HepG2 (cell line): Measurements from ENCODE around the gene PRMT2. TPM values are rescaled to one million over a fixed set of nuclear protein-coding genes. Genes with fewer than 3 reads are reported as not detected.

ENCODE experiments used
- CREM ChIP-seq, 2 experiments: sonication (generic) in 1 of 2; formaldehyde crosslinking in 1 of 2; IDR thresholded peaks; 2 replicates each; pipeline versions ENCODE4 v1.4.0 to v1.6.1; 2016 to 2020; ENCODE audit warnings: antibody characterized with exemption in 1 of 2, mild to moderate bottlenecking in 1 of 2, missing genetic modification reagents in 1 of 2
- ELF3 ChIP-seq: IDR thresholded peaks from 2 replicates; pipeline ENCODE4 v1.6.1; 2016; ENCODE audit warnings: missing genetic modification reagents, missing compliant biosample characterization
- GZF1 ChIP-seq: sonication (generic); formaldehyde crosslinking; IDR thresholded peaks from 2 replicates; pipeline ENCODE4 v1.5.1; 2020; ENCODE audit warnings: mild to moderate bottlenecking, missing genetic modification reagents
- MAFK ChIP-seq, 2 experiments: IDR thresholded peaks in 1 of 2; conservative IDR thresholded peaks in 1 of 2; 2 replicates each; pipeline ENCODE4 v1.6.1; 2011; ENCODE audit warnings: improper control_type of control experiment in 2 of 2, low read length in 2 of 2
- NCOA5 ChIP-seq: sonication (generic); formaldehyde crosslinking; IDR thresholded peaks from 2 replicates; pipeline ENCODE4 v1.4.0; 2020; ENCODE audit warnings: missing genetic modification reagents
- PAXIP1 ChIP-seq: sonication (generic); formaldehyde crosslinking; conservative IDR thresholded peaks from 2 replicates; pipeline ENCODE4 v1.4.0; 2020; ENCODE audit warnings: mild to moderate bottlenecking, missing genetic modification reagents, moderate library complexity
- PBX2 ChIP-seq: IDR thresholded peaks from 2 replicates; pipeline ENCODE4 v1.6.1; 2016; ENCODE audit warnings: control low read depth
- PHB2 ChIP-seq: fragments of 450-650 bp; IDR thresholded peaks from 2 replicates; pipeline ENCODE4 v1.6.1; 2018; ENCODE audit not compliant: partially characterized antibody
- PHF8 ChIP-seq: sonication (generic); formaldehyde crosslinking; IDR thresholded peaks from 2 replicates; pipeline ENCODE4 v1.5.0; 2020; ENCODE audit warnings: missing genetic modification reagents
- REPIN1 ChIP-seq: sonication (generic); formaldehyde crosslinking; IDR thresholded peaks from 2 replicates; pipeline ENCODE4 v1.8.0; 2022; ENCODE audit warnings: missing genetic modification reagents, low read depth, mild to moderate bottlenecking, borderline replicate concordance
- SIX1 ChIP-seq: sonication (generic); formaldehyde crosslinking; IDR thresholded peaks from 2 replicates; pipeline ENCODE4 v1.4.0; 2020; ENCODE audit warnings: missing genetic modification reagents, borderline replicate concordance
- TAF1 ChIP-seq: sonication (generic); formaldehyde crosslinking; IDR thresholded peaks from 2 replicates; pipeline ENCODE4 v1.4.0; 2020; ENCODE audit warnings: missing genetic modification reagents
- TEAD2 ChIP-seq: sonication (generic); formaldehyde crosslinking; IDR thresholded peaks from 2 replicates; pipeline ENCODE4 v1.9.0; 2021; ENCODE audit warnings: missing genetic modification reagents
- ZBTB1 ChIP-seq: sonication (generic); formaldehyde crosslinking; IDR thresholded peaks from 2 replicates; pipeline ENCODE4 v1.4.0; 2020; ENCODE audit warnings: missing genetic modification reagents, borderline replicate concordance
- ZKSCAN1 ChIP-seq: fragments of 150-350 bp; IDR thresholded peaks from 2 replicates; pipeline ENCODE4 v1.6.1; 2014; ENCODE audit warnings: low read length
- ZNF335 ChIP-seq: sonication (generic); formaldehyde crosslinking; IDR thresholded peaks from 2 replicates; pipeline ENCODE4 v1.4.0; 2020; ENCODE audit warnings: missing genetic modification reagents
- ZNF441 ChIP-seq: sonication (generic); formaldehyde crosslinking; IDR thresholded peaks from 2 replicates; pipeline ENCODE4 v1.7.0; 2021; ENCODE audit warnings: missing genetic modification reagents, borderline replicate concordance
- ZNF550 ChIP-seq: sonication (generic); formaldehyde crosslinking; IDR thresholded peaks from 2 replicates; pipeline ENCODE4 v1.4.0; 2020; ENCODE audit warnings: mild to moderate bottlenecking, missing genetic modification reagents, borderline replicate concordance
- ZNF7 ChIP-seq: IDR thresholded peaks from 2 replicates; pipeline ENCODE4 v1.6.1; 2016; ENCODE audit warnings: missing biosample characterization, missing genetic modification reagents
- ZNF746 ChIP-seq: sonication (generic); formaldehyde crosslinking; IDR thresholded peaks from 2 replicates; pipeline ENCODE4 v1.8.0; 2022; ENCODE audit warnings: mild to moderate bottlenecking, missing genetic modification reagents
- ZNF747 ChIP-seq: sonication (generic); formaldehyde crosslinking; IDR thresholded peaks from 2 replicates; pipeline ENCODE4 v1.8.1; 2023; ENCODE audit warnings: missing genetic modification reagents, mild to moderate bottlenecking, borderline replicate concordance
- ZNF780A ChIP-seq: sonication (generic); formaldehyde crosslinking; IDR thresholded peaks from 2 replicates; pipeline ENCODE4 v1.8.0; 2022; ENCODE audit warnings: mild to moderate bottlenecking, missing genetic modification reagents, moderate library complexity
- ZNF790 ChIP-seq: sonication (generic); formaldehyde crosslinking; IDR thresholded peaks from 2 replicates; pipeline ENCODE4 v1.8.0; 2022; ENCODE audit warnings: missing genetic modification reagents, mild to moderate bottlenecking, borderline replicate concordance
- polyA plus RNA-seq, 8 experiments: library from polyadenylated mRNA; depleted of rRNA in 3 of 8; stranded (reverse) in 7 of 8; unstranded in 1 of 8; fragments of >200 nt; fragmentation: Illumina TruSeq in 4 of 8; extraction: Trizol in 4 of 8; gene quantifications; 2 replicates each; pipeline versions ENCODE4 v1.2.1 to v1.2.3, GENCODE V29; 2011 to 2016; ENCODE audit warnings: low read depth in 4 of 8, missing spikeins in 1 of 8, mixed read lengths in 1 of 8; ENCODE audit not compliant: insufficient read depth in 1 of 8
- total RNA-seq, 5 experiments: library from RNA; depleted of rRNA; stranded (reverse); fragments of >200 nt; fragmentation: Illumina TruSeq; extraction: Trizol; gene quantifications; 2 replicates each; pipeline ENCODE4 v1.2.3, GENCODE V29; 2016; ENCODE audit warnings: low read depth in 1 of 5
- TF ChIP-seq, protein P1 (sequence below): sonication (generic); formaldehyde crosslinking; conservative IDR thresholded peaks from 2 replicates; pipeline ENCODE4 v1.8.0; 2022; ENCODE audit warnings: mild to moderate bottlenecking, moderate library complexity, missing genetic modification reagents

The PRMT2 gene
- total and polyA plus RNA-seq, 2 of the 13 experiments (the other 11 are each of a cell fraction or from before 2014, with no cell fraction given), result 54.4 to 78.8 TPM

DNA sequence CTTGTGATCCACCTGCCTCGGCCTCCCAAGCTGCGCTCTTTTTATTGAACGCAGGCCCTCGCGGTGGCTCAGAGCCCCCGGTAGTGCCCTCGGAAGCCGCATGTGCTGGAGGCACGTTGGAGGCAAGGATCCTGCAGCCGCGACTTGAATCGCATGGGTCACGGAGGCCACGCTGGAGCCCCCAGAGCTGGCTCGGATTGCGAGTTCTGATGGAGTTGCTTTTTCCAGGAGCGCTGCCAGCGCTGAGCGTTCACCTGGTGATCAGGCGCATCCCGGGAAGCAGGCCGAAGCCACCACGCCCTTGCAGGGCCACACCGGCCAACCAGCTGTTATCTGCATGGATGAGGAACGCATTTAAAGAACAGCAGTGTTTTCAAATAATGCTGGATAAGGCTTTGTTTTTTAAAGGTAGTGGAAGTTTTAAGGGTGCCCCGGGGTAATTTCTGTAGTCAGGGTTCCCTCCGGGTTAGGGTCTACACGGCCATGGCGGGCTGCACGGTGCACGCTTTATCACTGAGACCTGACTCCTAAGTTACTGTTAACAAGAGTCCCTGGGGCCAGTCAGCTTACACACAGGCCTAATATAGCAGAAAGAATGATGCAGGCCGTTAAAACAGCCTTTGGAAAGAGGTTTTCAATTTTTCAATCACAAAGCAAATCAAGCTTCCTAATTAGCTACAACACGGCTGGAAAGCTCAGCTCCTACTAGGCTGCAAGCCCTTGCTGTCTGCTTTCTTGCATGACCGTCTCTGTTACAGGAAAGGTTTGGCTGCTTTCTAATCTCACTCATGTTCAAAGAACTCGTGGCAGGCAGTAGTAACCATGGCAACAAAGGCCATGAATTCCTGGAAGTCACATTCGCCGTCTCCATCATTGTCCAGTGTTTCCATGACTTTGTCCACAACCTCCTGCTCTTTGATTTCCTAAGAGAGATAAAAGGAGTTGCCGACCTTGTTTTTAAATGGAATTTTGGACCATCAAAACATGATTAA is 36.6 kb upstream of the PRMT2 start (continued):
- TF ChIP-seq PAXIP1 (CRISPR knock-in tag) (peak; percentile 39; the same call in 1 of the 2 replicates), ELF3 (CRISPR knock-in tag) (peak; percentile 70; the same call in 1 of the 2 replicates), ZKSCAN1 (no peak), ZNF746 (CRISPR knock-in tag) (no peak), CREM (IDR thresholded peaks at IDR 0.05) (0 out of 2 replicates have a peak, but pooled peaks have one; percentile 30), CREM (CRISPR knock-in tag; IDR thresholded peaks at IDR 0.05) (no peak), ZNF780A (CRISPR knock-in tag) (no peak), ZNF441 (CRISPR knock-in tag) (no peak), ZNF747 (no peak), NCOA5 (no peak), PBX2 (CRISPR knock-in tag) (no peak), TEAD2 (no peak), ZNF335 (CRISPR knock-in tag) (no peak), PHF8 (CRISPR knock-in tag) (no peak), PHB2 (no peak), SIX1 (CRISPR knock-in tag) (no peak), TAF1 (CRISPR knock-in tag) (no peak), ZNF7 (CRISPR knock-in tag) (no peak), ZNF550 (CRISPR knock-in tag) (no peak), GZF1 (CRISPR knock-in tag) (no peak), ZNF790 (CRISPR knock-in tag) (no peak), REPIN1 (CRISPR knock-in tag) (no peak), ZBTB1 (CRISPR knock-in tag) (no peak), MAFK (conservative IDR thresholded peaks at IDR 0.05 in 1 of 2, IDR thresholded peaks at IDR 0.05 in 1 of 2; ENCODE audit: low read length in 2 of 2) (no peak)
- TF ChIP-seq, protein P1, sequence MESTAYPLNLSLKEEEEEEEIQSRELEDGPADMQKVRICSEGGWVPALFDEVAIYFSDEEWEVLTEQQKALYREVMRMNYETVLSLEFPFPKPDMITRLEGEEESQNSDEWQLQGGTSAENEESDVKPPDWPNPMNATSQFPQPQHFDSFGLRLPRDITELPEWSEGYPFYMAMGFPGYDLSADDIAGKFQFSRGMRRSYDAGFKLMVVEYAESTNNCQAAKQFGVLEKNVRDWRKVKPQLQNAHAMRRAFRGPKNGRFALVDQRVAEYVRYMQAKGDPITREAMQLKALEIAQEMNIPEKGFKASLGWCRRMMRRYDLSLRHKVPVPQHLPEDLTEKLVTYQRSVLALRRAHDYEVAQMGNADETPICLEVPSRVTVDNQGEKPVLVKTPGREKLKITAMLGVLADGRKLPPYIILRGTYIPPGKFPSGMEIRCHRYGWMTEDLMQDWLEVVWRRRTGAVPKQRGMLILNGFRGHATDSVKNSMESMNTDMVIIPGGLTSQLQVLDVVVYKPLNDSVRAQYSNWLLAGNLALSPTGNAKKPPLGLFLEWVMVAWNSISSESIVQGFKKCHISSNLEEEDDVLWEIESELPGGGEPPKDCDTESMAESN (CRISPR knock-in tag), result no peak
